ENCODE measurements around the gene RAN.
"Not testable (repeated sequence)": the region's sequence is repeated elsewhere in the genome, so short reads cannot be mapped to it uniquely, and the experiment has no call there.

Gene RAN

GRCh38 chr12:130849561-130850417 is 22.1 kb upstream of the RAN start:
- DNase-seq, result no peak

- DNase-seq, result no peak
Measured at GRCh38 chr12:130850418-130851021, 21.3 kb upstream of the RAN start.

GRCh38 chr12:130856088-130856487 is 15.8 kb upstream of the RAN start:
- DNase-seq, result no peak

GRCh38 chr12:130858084-130858483 is 13.8 kb upstream of the RAN start:
- DNase-seq, result no peak

GRCh38 chr12:130859161-130859560 is 12.7 kb upstream of the RAN start:
- no peak for DNase-seq

- DNase-seq, result no peak
Measured at GRCh38 chr12:130860311-130860710, 11.6 kb upstream of the RAN start.

- no peak for DNase-seq
Measured at GRCh38 chr12:130862161-130862560, 9.7 kb upstream of the RAN start.

- not testable (repeated sequence) for DNase-seq
Measured at GRCh38 chr12:130862771-130863170, 9.1 kb upstream of the RAN start.

- no peak for DNase-seq
Measured at GRCh38 chr12:130863298-130863697, 8.6 kb upstream of the RAN start.

- no peak for DNase-seq
Measured at GRCh38 chr12:130868412-130868811, 3.5 kb upstream of the RAN start.

GRCh38 chr12:130870442-130871285 is 1.2 kb upstream of the RAN start:
- peak in 55 of 56 donors; percentile 9 to 84 (median 51) for DNase-seq

GRCh38 chr12:130872179-130873096 is 572 bp downstream of the RAN start:
- peak in 28 of 56 donors; percentile 22 to 74 (median 52) for DNase-seq

GRCh38 chr12:130873106-130873795 is 1.4 kb downstream of the RAN start:
- no peak for DNase-seq

- no peak for DNase-seq
Measured at GRCh38 chr12:130873825-130874224, 2.0 kb downstream of the RAN start.

GRCh38 chr12:130874696-130875095 is 2.8 kb downstream of the RAN start:
- DNase-seq, result no peak

GRCh38 chr12:130875193-130875592 is 3.3 kb downstream of the RAN start:
- DNase-seq, result no peak

- DNase-seq, result not testable (repeated sequence)
Measured at GRCh38 chr12:130875708-130876107, 3.8 kb downstream of the RAN start.

GRCh38 chr12:130876297-130876696 is 4.4 kb downstream of the RAN start:
- DNase-seq, result no peak

GRCh38 chr12:130876758-130877157 is 4.9 kb downstream of the RAN start:
- DNase-seq, result no peak

- DNase-seq, result no peak
Measured at GRCh38 chr12:130877333-130877732, 5.5 kb downstream of the RAN start.

All from nucleus accumbens (tissue), 56 donors.